Coronary artery (tissue), 2 donors: Measurements from ENCODE around the gene HOXA9.
A peak's percentile ranks its signal among the peaks of the same experiment; 100 is the strongest.

ENCODE experiments used
- DNase-seq: peaks from one replicate; pipeline ENCODE4 v3.0.0-alpha.2; 2017; ENCODE audit warnings: low spot score
- H3K27ac ChIP-seq, 2 donors: fragments of 200-600 bp; sonication (generic); one replicate each; pipeline ENCODE4 v1.5.1; 2016 to 2019
- H3K4me3 ChIP-seq: fragments of 200-600 bp; sonication (generic); 2 replicates; pipeline ENCODE4 v1.5.1; 2016; ENCODE audit warnings: mild to moderate bottlenecking, moderate library complexity
- CTCF ChIP-seq: fragments of 200-600 bp; sonication (generic); IDR thresholded peaks from one replicate; pipeline ENCODE4 v1.5.1; 2019; ENCODE audit warnings: antibody characterized with exemption

The HOXA9 gene

GRCh38 chr7:27116962-27117886 lies 48.1 kb downstream of the HOXA9 start:
- Histone ChIP-seq H3K4me3 (peak overlapping the region; percentile 57), H3K27ac (peak overlapping the region in 1 of 2 donors; percentile 46)
- no peak for TF ChIP-seq CTCF
- peak; percentile 59 for DNase-seq

- peak overlapping the region in 1 of 2 donors; percentile 46 for H3K27ac ChIP-seq
- no peak for TF ChIP-seq CTCF
- peak overlapping the region; percentile 46 for H3K4me3 ChIP-seq
- DNase-seq = peak; percentile 53
Observed at GRCh38 chr7:27116031-27116961, 49.0 kb downstream of the HOXA9 start.

GRCh38 chr7:27115221-27116026 lies 49.9 kb downstream of the HOXA9 start:
- Histone ChIP-seq H3K27ac (peak overlapping the region in 1 of 2 donors; percentile 52), H3K4me3 (peak overlapping the region; percentile 46)
- peak; percentile 52 for DNase-seq
- TF ChIP-seq CTCF = no peak

GRCh38 chr7:27114881-27115220 lies 50.5 kb downstream of the HOXA9 start:
- H3K27ac ChIP-seq = no peak overlapping the region
- no peak for TF ChIP-seq CTCF
- H3K4me3 ChIP-seq = peak overlapping the region; percentile 46
- no peak for DNase-seq

- Histone ChIP-seq H3K4me3 (peak overlapping the region; percentile 65), H3K27ac (peak overlapping the region; percentile 3 to 79)
- DNase-seq = peak; percentile 54
- TF ChIP-seq CTCF = no peak
Observed at GRCh38 chr7:27113991-27114769, 51.2 kb downstream of the HOXA9 start.
